NCI-H2171 (cell line): ENCODE results near the gene TMED9.
A peak's percentile ranks its signal among the peaks of the same experiment; 100 is the strongest.
"Not testable (repeated sequence)": the region's sequence is repeated elsewhere in the genome, so short reads cannot be mapped to it uniquely, and the experiment has no call there.

Source experiments
- DNase-seq: peaks from one replicate; lab custom pipeline; 2025; lab: John Stamatoyannopoulos, UW

The TMED9 gene

GRCh38 chr5:177592010-177592834, at the start of gene TMED9:
Gene TMED9 (plus strand): TSS chr5:177592203. CDS start chr5:177592215, 12 bp downstream.
- peak; percentile 64 for DNase-seq

- no peak for DNase-seq
Observed at GRCh38 chr5:177542816-177543465, 49.1 kb upstream of the TMED9 start.

GRCh38 chr5:177545487-177546257, 46.3 kb upstream of the TMED9 start:
- DNase-seq = no peak

GRCh38 chr5:177546258-177546741, 45.7 kb upstream of the TMED9 start:
- no peak for DNase-seq

- no peak for DNase-seq
Observed at GRCh38 chr5:177547736-177548135, 44.3 kb upstream of the TMED9 start.

- DNase-seq = no peak
Observed at GRCh38 chr5:177548495-177548894, 43.5 kb upstream of the TMED9 start.

GRCh38 chr5:177550122-177550521, 41.9 kb upstream of the TMED9 start:
- DNase-seq = no peak

GRCh38 chr5:177552839-177553455, 39.1 kb upstream of the TMED9 start:
- DNase-seq = no peak

GRCh38 chr5:177553671-177554429, 38.2 kb upstream of the TMED9 start:
- DNase-seq = no peak

GRCh38 chr5:177554474-177555111, 37.4 kb upstream of the TMED9 start, which contains the start of gene FAM193B:
Gene FAM193B (minus strand): TSS chr5:177554563. CDS start chr5:177554458, 105 bp downstream.
- peak; percentile 79 for DNase-seq

- DNase-seq = no peak
Observed at GRCh38 chr5:177555228-177555627, 36.8 kb upstream of the TMED9 start.

- DNase-seq = no peak
Observed at GRCh38 chr5:177555665-177556064, 36.3 kb upstream of the TMED9 start.

GRCh38 chr5:177557041-177557647, 34.9 kb upstream of the TMED9 start:
- no peak for DNase-seq

GRCh38 chr5:177557796-177558195, 34.2 kb upstream of the TMED9 start:
- DNase-seq = no peak

GRCh38 chr5:177559446-177559941, 32.5 kb upstream of the TMED9 start:
- not testable (repeated sequence) for DNase-seq

- DNase-seq = no peak
Observed at GRCh38 chr5:177565046-177565445, 27.0 kb upstream of the TMED9 start.

GRCh38 chr5:177568326-177568725, 23.7 kb upstream of the TMED9 start:
- DNase-seq = no peak

- DNase-seq = no peak
Observed at GRCh38 chr5:177569894-177570293, 22.1 kb upstream of the TMED9 start.

GRCh38 chr5:177575488-177575887, 16.5 kb upstream of the TMED9 start:
- no peak for DNase-seq

GRCh38 chr5:177576169-177576568, 15.8 kb upstream of the TMED9 start:
- DNase-seq = no peak
